Left ventricle myocardium inferior (tissue), 1 donor: ENCODE results near the gene CD276. TPM values are rescaled to one million over a fixed set of nuclear protein-coding genes. Genes with fewer than 3 reads are reported as not detected.

ENCODE experiments used
- DNase-seq: peaks from one replicate; pipeline ENCODE4 v3.0.0-alpha.2; 2020
- H3K27ac ChIP-seq: fragments of 200-600 bp; replicated peaks from 2 replicates; pipeline ENCODE4 v1.8.0; 2021
- H3K27me3 ChIP-seq: fragments of 200-600 bp; 2 replicates; pipeline ENCODE4 v1.8.0; 2021; ENCODE audit warnings: low read depth
- H3K36me3 ChIP-seq: fragments of 200-600 bp; 2 replicates; pipeline ENCODE4 v1.8.0; 2021
- H3K4me1 ChIP-seq: fragments of 200-600 bp; 2 replicates; pipeline ENCODE4 v1.8.0; 2021
- H3K4me3 ChIP-seq: fragments of 200-600 bp; 2 replicates; pipeline ENCODE4 v1.8.0; 2021; ENCODE audit warnings: mild to moderate bottlenecking, moderate library complexity
- H3K9me3 ChIP-seq: fragments of 200-600 bp; replicated peaks from 2 replicates; pipeline ENCODE4 v1.8.0; 2021
- CTCF ChIP-seq: fragments of 200-600 bp; IDR thresholded peaks from 2 replicates; pipeline ENCODE4 v1.8.0; 2021; ENCODE audit warnings: antibody characterized with exemption, mild to moderate bottlenecking, borderline replicate concordance
- intact Hi-C: fragments of 100-400 bp; cut with micrococcal nuclease; formaldehyde crosslinking; loops from one replicate; pipeline ENCODE4 v1.11.0; 2022
- total RNA-seq: library from RNA; stranded (reverse); fragmentation: NEBNext Ultra II Directional; extraction: Animal tissue kit (Norgen Biotek cat#: 25700); gene quantifications from one replicate; pipeline ENCODE4 v1.2.1, GENCODE V29; 2021
- donor health status: DM: no; HTN: yes; CAD: no; lungs with severe emphysema.

The CD276 gene
- total RNA-seq, 1 donor from 2014 or later, result 32.4 TPM

- peaks cover 55% of the 10 kb centered on the region for H3K4me1 ChIP-seq
- no peak for TF ChIP-seq CTCF
Observed at GRCh38 chr15:73684581-73685455, 635 bp downstream of the CD276 start.

GRCh38 chr15:73685981-73686380, 1.8 kb downstream of the CD276 start:
- H3K4me1 ChIP-seq, result peaks cover 62% of the 10 kb centered on the region
- peak overlapping the region; percentile 92 for H3K4me3 ChIP-seq
- H3K9me3 ChIP-seq, result no peaks in the 10 kb centered on the region

More at GRCh38 chr15:73684581-73685455, 635 bp downstream of the CD276 start:
- peak overlapping the region; percentile 91 for H3K27ac ChIP-seq
- intact Hi-C loops, result no loop called here
- DNase-seq, result no peak
- no peaks in the 10 kb centered on the region for H3K9me3 ChIP-seq
- H3K27me3 ChIP-seq, result peaks cover 7% of the 10 kb centered on the region
- peak overlapping the region; percentile 92 for H3K4me3 ChIP-seq
- H3K36me3 ChIP-seq, result no peaks in the 10 kb centered on the region

GRCh38 chr15:73686781-73687256, 2.6 kb downstream of the CD276 start:
- H3K4me3 ChIP-seq, result no peak overlapping the region
- H3K27ac ChIP-seq, result peak overlapping the region; percentile 91
- peaks cover 7% of the 10 kb centered on the region for H3K27me3 ChIP-seq
- H3K9me3 ChIP-seq, result no peaks in the 10 kb centered on the region
- TF ChIP-seq CTCF, result no peak
- no peak for DNase-seq
- intact Hi-C loops, result no loop called here
- H3K4me1 ChIP-seq, result peaks cover 70% of the 10 kb centered on the region
- H3K36me3 ChIP-seq, result no peaks in the 10 kb centered on the region

More at GRCh38 chr15:73685981-73686380, 1.8 kb downstream of the CD276 start:
- TF ChIP-seq CTCF, result no peak
- H3K36me3 ChIP-seq, result no peaks in the 10 kb centered on the region
- H3K27me3 ChIP-seq, result peaks cover 7% of the 10 kb centered on the region
- peak overlapping the region; percentile 91 for H3K27ac ChIP-seq
- intact Hi-C loops, result no loop called here
- no peak for DNase-seq

- intact Hi-C loops, result no loop called here
- Histone ChIP-seq H3K36me3 (no peaks in the 10 kb centered on the region), H3K4me1 (peaks cover 75% of the 10 kb centered on the region), H3K9me3 (no peaks in the 10 kb centered on the region), H3K4me3 (no peak overlapping the region), H3K27ac (peak overlapping the region; percentile 1), H3K27me3 (peaks cover 7% of the 10 kb centered on the region)
- DNase-seq, result no peak
- TF ChIP-seq CTCF, result no peak
Observed at GRCh38 chr15:73687351-73687750, 3.2 kb downstream of the CD276 start.

GRCh38 chr15:73688455-73688854, 4.3 kb downstream of the CD276 start:
- DNase-seq, result no peak
- intact Hi-C loops, result no loop called here
- TF ChIP-seq CTCF, result no peak
- peaks cover 76% of the 10 kb centered on the region for H3K4me1 ChIP-seq
- H3K9me3 ChIP-seq, result no peaks in the 10 kb centered on the region
- H3K27me3 ChIP-seq, result peaks cover 7% of the 10 kb centered on the region
- H3K4me3 ChIP-seq, result no peak overlapping the region
- no peaks in the 10 kb centered on the region for H3K36me3 ChIP-seq
- H3K27ac ChIP-seq, result peak overlapping the region; percentile 21
